ENCODE data around the gene SLC9B1. TPM values are rescaled to one million over a fixed set of nuclear protein-coding genes. Genes with fewer than 3 reads are reported as not detected.
A peak's percentile ranks its signal among the peaks of the same experiment; 100 is the strongest.
"Not testable (repeated sequence)": the region's sequence is repeated elsewhere in the genome, so short reads cannot be mapped to it uniquely, and the experiment has no call there.

Gene SLC9B1
- total RNA-seq, 1 donor from 2014 or later: 1.2 TPM

- H3K4me3 ChIP-seq; H3K4me1 ChIP-seq; H3K27ac ChIP-seq; H3K9me3 ChIP-seq; intact Hi-C loops (cut with DNase I); DNase-seq; H3K27me3 ChIP-seq; H3K36me3 ChIP-seq; ATAC-seq: not testable (repeated sequence)
These were observed 130.9 kb downstream of the SLC9B1 start for GRCh38 chr4:102888570-102888969.

DNA sequence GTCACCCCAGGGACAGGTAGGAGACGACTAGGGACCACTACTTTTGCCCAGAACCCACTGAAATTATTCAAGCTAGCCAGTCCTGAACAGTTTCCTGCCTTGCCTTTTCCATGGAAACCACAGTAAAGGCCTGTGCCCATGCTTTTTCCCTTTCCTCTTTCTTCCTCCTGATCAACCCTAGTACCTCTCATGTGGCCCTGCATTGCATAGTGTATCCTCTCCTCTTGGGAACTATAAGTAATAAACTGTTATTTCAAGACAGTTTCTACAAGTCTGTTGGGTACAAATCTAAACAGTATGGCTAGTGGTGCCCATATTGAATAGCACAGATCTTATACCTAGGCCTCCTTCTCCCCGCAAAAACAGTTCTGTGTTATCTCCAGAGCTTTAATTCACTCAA lies 136.2 kb downstream of the SLC9B1 start:
- intact Hi-C loops (cut with DNase I): no loop called here

GRCh38 chr4:102881343-102881742 lies 138.2 kb downstream of the SLC9B1 start:
- H3K27me3 ChIP-seq: no peaks in the 10 kb centered on the region
- no peaks in the 10 kb centered on the region for H3K36me3 ChIP-seq
- H3K4me1 ChIP-seq: no peaks in the 10 kb centered on the region
- DNase-seq: no peak
- H3K27ac ChIP-seq: no peak overlapping the region
- H3K9me3 ChIP-seq: no peaks in the 10 kb centered on the region
- ATAC-seq: no peak
- no peak overlapping the region for H3K4me3 ChIP-seq
- intact Hi-C loops (cut with DNase I): no loop called here
- no peak for TF ChIP-seq CTCF (IDR thresholded peaks at IDR 0.05)

More for the DNA sequence above, 136.2 kb downstream of the SLC9B1 start:
- Histone ChIP-seq H3K27me3 (no peaks in the 10 kb centered on the region), H3K4me3 (no peak overlapping the region), H3K4me1 (no peaks in the 10 kb centered on the region), H3K27ac (no peak overlapping the region), H3K9me3 (no peaks in the 10 kb centered on the region), H3K36me3 (no peaks in the 10 kb centered on the region)
- no peak for DNase-seq
- ATAC-seq: no peak
- TF ChIP-seq CTCF (IDR thresholded peaks at IDR 0.05): no peak

GRCh38 chr4:102878901-102879300 lies 140.6 kb downstream of the SLC9B1 start:
- no peak for TF ChIP-seq CTCF (IDR thresholded peaks at IDR 0.05)
- DNase-seq (no peak), ATAC-seq (no peak)
- no peaks in the 10 kb centered on the region for H3K27me3 ChIP-seq
- peaks cover 11% of the 10 kb centered on the region for H3K36me3 ChIP-seq
- peak overlapping the region; percentile 24 for H3K27ac ChIP-seq
- no peaks in the 10 kb centered on the region for H3K4me1 ChIP-seq
- no peaks in the 10 kb centered on the region for H3K9me3 ChIP-seq
- H3K4me3 ChIP-seq: no peak overlapping the region
- intact Hi-C loops (cut with DNase I): no loop called here

DNA sequence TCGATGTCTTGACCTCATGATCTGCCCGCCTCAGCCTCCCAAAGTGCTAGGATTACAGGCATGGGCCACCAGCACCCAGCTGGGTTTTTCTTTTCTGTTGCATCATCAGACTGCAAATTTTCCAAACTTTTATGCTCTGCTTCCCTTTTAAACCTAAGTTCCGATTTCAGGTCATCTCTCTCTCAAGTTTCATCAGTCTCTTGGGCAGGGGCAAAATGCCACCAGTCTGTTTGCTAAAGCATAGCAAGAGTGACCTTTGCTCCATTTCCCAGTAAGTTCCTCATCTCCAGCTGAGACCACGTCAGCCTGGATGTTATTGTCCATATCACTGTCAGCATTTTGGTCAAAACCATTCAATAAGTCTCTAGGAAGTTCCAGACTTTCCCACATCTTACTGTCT lies 141.2 kb downstream of the SLC9B1 start:
- peaks cover 11% of the 10 kb centered on the region for H3K36me3 ChIP-seq
- peak overlapping the region; percentile 24 for H3K27ac ChIP-seq
- DNase-seq; H3K27me3 ChIP-seq; intact Hi-C loops (cut with DNase I); H3K9me3 ChIP-seq; H3K4me1 ChIP-seq; H3K4me3 ChIP-seq: not testable (repeated sequence)
- ATAC-seq: peak; percentile 62

- DNase-seq; ATAC-seq; intact Hi-C loops (cut with DNase I); H3K4me1 ChIP-seq; H3K27ac ChIP-seq; H3K9me3 ChIP-seq; H3K27me3 ChIP-seq; H3K4me3 ChIP-seq: not testable (repeated sequence)
- peaks cover 11% of the 10 kb centered on the region for H3K36me3 ChIP-seq
These were observed 141.9 kb downstream of the SLC9B1 start for GRCh38 chr4:102877477-102878106.

- no peak for DNase-seq
- no peak overlapping the region for H3K27ac ChIP-seq
- intact Hi-C loops (cut with DNase I): no loop called here
These were observed 147.7 kb downstream of the SLC9B1 start for GRCh38 chr4:102871772-102872171.

More at GRCh38 chr4:102871772-102872171, 147.7 kb downstream of the SLC9B1 start:
- TF ChIP-seq CTCF (IDR thresholded peaks at IDR 0.05): no peak
- peaks cover 4% of the 10 kb centered on the region for H3K4me1 ChIP-seq
- no peak for ATAC-seq
- peaks cover 11% of the 10 kb centered on the region for H3K36me3 ChIP-seq
- no peak overlapping the region for H3K4me3 ChIP-seq
- no peaks in the 10 kb centered on the region for H3K27me3 ChIP-seq
- no peaks in the 10 kb centered on the region for H3K9me3 ChIP-seq

Measured in upper lobe of right lung (tissue), 1 donor.